Liver (tissue), 9 donors: Measurements from ENCODE around the gene PMIS2. TPM values are rescaled to one million over a fixed set of nuclear protein-coding genes. Genes with fewer than 3 reads are reported as not detected.

Source experiments
- DNase-seq: peaks from one replicate; pipeline ENCODE4 v3.0.0-alpha.2; 2017; ENCODE audit warnings: low spot score
- H3K27ac ChIP-seq, 2 donors: one replicate each; pipeline ENCODE4 v1.7.0; 2013; ENCODE audit warnings: inconsistent platforms in 2 of 2, low read length in 2 of 2, control low read depth in 1 of 2, low read depth in 1 of 2, mild to moderate bottlenecking in 1 of 2
- H3K27me3 ChIP-seq, 4 donors: one replicate each; pipeline versions ENCODE4 v1.6.1 to v1.7.0; 2013; ENCODE audit warnings: low read length in 3 of 4, inconsistent platforms in 1 of 4, mild to moderate bottlenecking in 1 of 4, moderate library complexity in 1 of 4; ENCODE audit not compliant: control insufficient read depth in 4 of 4, insufficient read depth in 4 of 4
- H3K36me3 ChIP-seq, 4 donors: one replicate each; pipeline versions ENCODE4 v1.6.1 to v1.7.0; 2013; ENCODE audit warnings: low read length in 3 of 4, mild to moderate bottlenecking in 3 of 4, low read depth in 1 of 4, moderate library complexity in 1 of 4; ENCODE audit not compliant: control insufficient read depth in 4 of 4, insufficient read depth in 3 of 4
- H3K4me1 ChIP-seq, 4 donors: one replicate each; pipeline versions ENCODE4 v1.6.1 to v1.7.0; 2013; ENCODE audit warnings: low read length in 3 of 4, mild to moderate bottlenecking in 3 of 4, moderate library complexity in 1 of 4; ENCODE audit not compliant: control insufficient read depth in 4 of 4, insufficient read depth in 4 of 4
- H3K4me3 ChIP-seq, 3 donors: one replicate each; pipeline versions ENCODE4 v1.6.1 to v1.7.0; 2013; ENCODE audit warnings: low read length in 3 of 3, control low read depth in 1 of 3, low read depth in 1 of 3, mild to moderate bottlenecking in 1 of 3
- H3K9ac ChIP-seq, 2 donors: one replicate each; pipeline ENCODE4 v1.7.0; 2013; ENCODE audit warnings: low read length in 2 of 2, mild to moderate bottlenecking in 2 of 2, moderate library complexity in 2 of 2, control low read depth in 1 of 2, low read depth in 1 of 2
- H3K9me3 ChIP-seq, 4 donors: one replicate each; pipeline versions ENCODE4 v1.6.1 to v1.7.0; 2013; ENCODE audit warnings: low read length in 3 of 4; ENCODE audit not compliant: control insufficient read depth in 4 of 4
- ATF3 ChIP-seq: IDR thresholded peaks from 2 replicates; pipeline ENCODE4 v1.6.1; 2016; ENCODE audit warnings: antibody characterized with exemption
- CTCF ChIP-seq: fragments of 150-350 bp; IDR thresholded peaks from 2 replicates; pipeline ENCODE4 v1.5.1; 2017; ENCODE audit warnings: improper control_type of control experiment, low read depth, low read length; ENCODE audit not compliant: missing input control
- EGR1 ChIP-seq, 2 donors: IDR thresholded peaks; 2 replicates each; pipeline ENCODE4 v1.6.1; 2016 to 2018; ENCODE audit warnings: antibody characterized with exemption in 2 of 2, low read depth in 2 of 2
- FOXA1 ChIP-seq: IDR thresholded peaks from 2 replicates; pipeline ENCODE4 v1.6.1; 2016; ENCODE audit warnings: antibody characterized with exemption
- FOXA2 ChIP-seq: IDR thresholded peaks from 2 replicates; pipeline ENCODE4 v1.6.1; 2016; ENCODE audit warnings: antibody characterized with exemption
- GABPA ChIP-seq, 2 donors: IDR thresholded peaks in 1 of 2; conservative IDR thresholded peaks in 1 of 2; 2 replicates each; pipeline ENCODE4 v1.6.1; 2016; ENCODE audit warnings: antibody characterized with exemption in 2 of 2, mild to moderate bottlenecking in 1 of 2, moderate library complexity in 1 of 2
- HNF4A ChIP-seq, 2 donors: conservative IDR thresholded peaks; 2 replicates each; pipeline ENCODE4 v1.6.1; 2016; ENCODE audit warnings: antibody characterized with exemption in 2 of 2, mild to moderate bottlenecking in 2 of 2
- HNF4G ChIP-seq: IDR thresholded peaks from 2 replicates; pipeline ENCODE4 v1.6.1; 2016; ENCODE audit warnings: antibody characterized with exemption
- JUND ChIP-seq, 2 donors: IDR thresholded peaks; 2 replicates each; pipeline ENCODE4 v1.6.1; 2016; ENCODE audit warnings: antibody characterized with exemption in 2 of 2
- MAX ChIP-seq: IDR thresholded peaks from 2 replicates; pipeline ENCODE4 v1.6.1; 2016; ENCODE audit warnings: antibody characterized with exemption
- NR2F2 ChIP-seq: IDR thresholded peaks from 2 replicates; pipeline ENCODE4 v1.6.1; 2016; ENCODE audit warnings: antibody characterized with exemption
- RAD21 ChIP-seq, 2 donors: IDR thresholded peaks; 2 replicates each; pipeline ENCODE4 v1.6.1; 2016; ENCODE audit warnings: antibody characterized with exemption in 2 of 2, mild to moderate bottlenecking in 2 of 2
- REST ChIP-seq: IDR thresholded peaks from 2 replicates; pipeline ENCODE4 v1.6.1; 2016; ENCODE audit warnings: antibody characterized with exemption, mild to moderate bottlenecking
- RXRA ChIP-seq, 2 donors: IDR thresholded peaks; 2 replicates each; pipeline ENCODE4 v1.6.1; 2017 to 2018; ENCODE audit warnings: antibody characterized with exemption in 2 of 2, mild to moderate bottlenecking in 1 of 2
- SP1 ChIP-seq: IDR thresholded peaks from 2 replicates; pipeline ENCODE4 v1.6.1; 2018; ENCODE audit warnings: antibody characterized with exemption, mild to moderate bottlenecking
- TAF1 ChIP-seq: conservative IDR thresholded peaks from 2 replicates; pipeline ENCODE4 v1.6.1; 2016; ENCODE audit warnings: antibody characterized with exemption, mild to moderate bottlenecking
- YY1 ChIP-seq: IDR thresholded peaks from 2 replicates; pipeline ENCODE4 v1.6.1; 2016; ENCODE audit warnings: antibody characterized with exemption, mild to moderate bottlenecking
- ZBTB33 ChIP-seq: IDR thresholded peaks from 2 replicates; pipeline ENCODE4 v1.6.1; 2016; ENCODE audit warnings: antibody characterized with exemption
- WGBS: extraction: QIAGEN DNeasy Blood & Tissue Kit; methylation state at CpG from one replicate; pipeline ENCODE4 v1.1.7; 2013; 5-methylcytosine and 5-hydroxymethylcytosine counted together
- polyA plus RNA-seq, 2 donors: library from polyadenylated mRNA; stranded (reverse) in 1 of 2; unstranded in 1 of 2; fragments of 200-250 nt in 1 of 2; fragments of >200 nt in 1 of 2; fragmentation: Nextera tagmentation in 1 of 2; extraction: Ambion mirVana in 1 of 2; gene quantifications; one replicate each; pipeline versions ENCODE4 v1.2.1 to v1.2.3, GENCODE V29; 2013 to 2015
- total RNA-seq, 2 donors: library from RNA; depleted of rRNA; stranded (reverse); fragments of >200 nt; gene quantifications; one replicate each; pipeline ENCODE4 v1.2.3, GENCODE V29; 2014
- donor health status: healthy.
- donor health status: healthy.
- donor health status: healthy.
- donor health status: healthy.
- donor health status: healthy.

Gene PMIS2
- total and polyA plus RNA-seq, 4 donors, result not detected

GRCh38 chr19:35629332-35629633 lies 43.3 kb downstream of the PMIS2 start:
- peak overlapping the region; percentile 80 to 90 (median 85) for H3K4me3 ChIP-seq

More at GRCh38 chr19:35629332-35629633, 43.3 kb downstream of the PMIS2 start:
- peaks cover 0 to 17% (median 9%) of the 10 kb centered on the region in 4 donors for H3K4me1 ChIP-seq
- peak overlapping the region; percentile 66 to 90 for H3K9ac ChIP-seq
- peaks cover 9 to 38% (median 26%) of the 10 kb centered on the region in 4 donors for H3K36me3 ChIP-seq
- DNase-seq, result no peak
- TF ChIP-seq HNF4A (conservative IDR thresholded peaks at IDR 0.05) (no peak), ATF3 (no peak), TAF1 (no peak), ZBTB33 (no peak), YY1 (no peak), FOXA2 (no peak), GABPA (IDR thresholded peaks at IDR 0.05 in 1 of 2, conservative IDR thresholded peaks at IDR 0.05 in 1 of 2) (no peak), JUND (IDR thresholded peaks at IDR 0.05) (no peak), REST (no peak), RAD21 (IDR thresholded peaks at IDR 0.05) (no peak), MAX (no peak), SP1 (no peak), FOXA1 (no peak), RXRA (IDR thresholded peaks at IDR 0.05) (no peak), EGR1 (IDR thresholded peaks at IDR 0.05; ENCODE audit: low read depth in 2 of 2) (no peak), HNF4G (no peak), NR2F2 (no peak), CTCF (no peak)
- H3K9me3 ChIP-seq, result no peaks in the 10 kb centered on the region
- peak overlapping the region; percentile 76 to 79 for H3K27ac ChIP-seq
- H3K27me3 ChIP-seq, result no peaks in the 10 kb centered on the region
- WGBS, result 4% methylated on average over 15 of the region's 15 CpGs
